HG02571 (cell line): ENCODE data around the gene SCMH1.

Experiments used
- ATAC-seq: cut with Tn5 transposase; IDR thresholded peaks from one replicate; pipeline ENCODE4 v1.9.1; 2021; ENCODE audit warnings: mild to moderate bottlenecking, moderate library complexity; ENCODE audit not compliant: unreplicated experiment

SCMH1 gene

DNA sequence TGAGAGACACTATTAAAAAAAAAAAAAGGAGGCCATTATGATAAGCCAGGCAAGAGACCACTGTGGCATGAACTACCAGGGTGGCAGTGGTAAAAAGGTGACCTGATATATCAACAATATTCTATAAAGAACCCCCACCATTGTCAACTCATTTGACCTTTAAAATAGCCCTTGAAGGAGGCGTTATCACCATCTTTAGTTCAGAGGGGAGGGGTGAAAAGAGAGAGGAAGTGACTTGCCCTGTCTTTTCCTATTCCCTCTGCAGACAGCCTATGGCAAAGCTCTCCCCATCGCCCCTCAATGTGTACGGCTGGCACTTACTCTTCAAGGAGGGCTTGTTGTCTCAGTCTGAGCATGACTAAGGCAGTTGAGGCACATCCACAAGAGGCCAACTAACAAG lies 208.8 kb downstream of the SCMH1 start:
- no peak for ATAC-seq

DNA sequence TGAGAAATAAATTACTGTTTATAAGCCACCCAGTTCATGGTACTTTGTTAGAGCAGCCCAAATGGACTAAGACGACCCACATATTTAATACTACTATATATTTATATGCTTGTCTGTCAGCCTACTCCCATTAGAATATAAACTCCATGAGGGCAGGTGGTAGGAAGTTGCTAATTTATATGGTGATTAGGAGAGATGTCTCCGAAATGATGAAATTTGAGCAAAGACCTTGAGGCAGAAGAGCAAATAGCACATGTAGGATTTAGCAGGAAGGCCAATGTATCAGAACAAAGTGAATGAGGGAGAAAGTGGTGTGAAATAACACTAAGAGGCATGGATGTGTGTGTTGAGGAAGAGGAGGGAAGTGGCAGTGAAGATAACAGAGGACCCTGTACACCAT lies 210.0 kb downstream of the SCMH1 start:
- ATAC-seq: no peak

- ATAC-seq: no peak
Observed at GRCh38 chr1:41030872-41031616, 211.1 kb downstream of the SCMH1 start.

DNA sequence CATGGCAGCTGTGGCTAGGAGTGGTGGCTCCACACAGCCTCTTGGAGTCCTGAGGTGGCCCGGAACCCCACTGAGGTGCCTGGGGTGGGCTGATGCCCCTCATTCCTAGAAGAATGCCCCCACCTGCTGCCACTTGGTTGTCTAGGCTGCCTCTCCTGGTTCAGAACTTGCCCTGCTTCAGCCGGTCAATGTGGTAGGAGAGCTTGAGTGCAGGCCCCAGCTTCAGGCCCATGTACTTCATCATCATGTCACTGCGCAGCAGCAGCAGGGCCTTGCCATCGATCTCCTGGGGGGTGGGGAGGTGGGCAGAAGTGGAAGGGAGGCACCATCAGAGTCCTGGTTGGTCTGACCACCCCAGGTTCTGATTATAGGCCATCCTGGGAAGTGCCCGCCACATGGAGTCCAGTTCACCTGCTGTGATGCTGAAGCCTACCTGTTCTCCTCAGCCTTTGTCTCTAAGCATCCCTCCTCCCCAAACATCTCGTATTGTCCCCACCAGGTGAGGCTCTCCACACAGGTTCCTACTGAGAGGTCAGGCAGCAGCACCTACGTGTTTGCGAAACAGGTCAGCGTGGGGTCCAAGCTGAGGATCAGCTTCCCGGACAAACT lies 214.0 kb downstream of the SCMH1 start:
- no peak for ATAC-seq

DNA sequence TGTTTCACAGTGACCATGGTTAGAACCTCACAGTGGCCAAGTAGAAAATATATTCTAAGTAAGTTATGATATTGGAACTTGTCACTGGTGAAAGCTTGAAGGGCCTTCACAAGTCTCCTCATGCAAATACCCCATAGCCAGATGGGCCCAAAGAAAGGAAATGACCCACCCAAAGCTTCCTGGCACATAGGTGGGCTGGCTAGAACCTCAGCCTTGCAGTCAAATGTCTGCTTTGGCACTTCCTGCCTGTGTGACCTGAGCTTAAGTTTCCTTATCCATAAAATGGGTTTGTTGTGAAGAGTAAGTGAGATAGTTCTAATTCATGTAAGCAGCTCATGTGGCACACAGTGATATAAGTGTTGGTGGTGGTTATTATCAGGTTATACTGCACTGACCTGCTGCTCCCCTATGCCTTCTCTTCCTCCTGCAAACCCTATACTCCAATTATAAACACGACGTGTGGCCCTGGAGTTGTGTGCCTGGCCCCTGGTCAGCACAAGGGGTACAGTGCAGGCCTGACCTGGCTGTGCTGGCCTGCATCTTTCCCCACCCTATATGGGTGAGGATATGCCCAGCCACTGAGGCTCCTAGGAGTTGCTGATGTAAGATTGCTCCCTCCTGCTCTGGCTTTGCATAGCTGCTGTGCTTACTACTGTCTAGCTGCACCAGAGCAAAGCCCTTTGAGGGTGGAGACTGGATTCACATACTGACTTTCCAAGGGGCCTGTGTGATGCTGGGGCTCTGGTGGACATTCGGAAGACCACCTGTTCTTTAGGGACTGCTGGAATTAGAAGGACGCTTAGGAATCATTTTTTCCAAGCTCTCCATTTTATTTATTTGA lies 215.9 kb downstream of the SCMH1 start:
- no peak for ATAC-seq

- no peak for ATAC-seq
Observed at GRCh38 chr1:41024953-41025352, 217.2 kb downstream of the SCMH1 start.

- ATAC-seq: no peak
Observed at GRCh38 chr1:41023279-41023990, 218.7 kb downstream of the SCMH1 start.

DNA sequence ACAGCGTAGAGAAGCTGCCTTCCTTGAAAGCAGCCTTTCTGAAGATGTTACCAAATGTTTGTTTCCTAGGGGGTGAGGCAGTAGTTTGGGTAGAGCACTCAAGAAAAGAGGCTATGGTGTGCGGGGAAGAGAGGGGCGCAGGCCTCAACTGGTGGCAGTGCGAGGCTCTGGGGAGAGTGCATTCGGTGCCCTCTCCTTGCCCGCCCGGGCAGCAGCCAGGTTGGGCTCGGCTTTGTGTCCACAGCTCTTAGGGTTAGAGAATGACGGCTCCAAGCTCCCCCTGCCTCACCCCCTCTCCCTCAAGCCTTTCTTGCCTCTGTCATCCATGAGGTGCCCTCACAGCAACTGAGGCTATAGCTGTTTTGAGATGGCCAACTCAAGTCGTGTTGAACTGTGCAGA lies 219.7 kb downstream of the SCMH1 start:
- no peak for ATAC-seq

- ATAC-seq: no peak
Observed at GRCh38 chr1:41021526-41022308, 220.4 kb downstream of the SCMH1 start, which contains the start of gene SLFNL1. Gene SLFNL1, minus strand, starts transcription at chr1:41021725. Its CDS starts 1,065 bp downstream, at chr1:41020660.

DNA sequence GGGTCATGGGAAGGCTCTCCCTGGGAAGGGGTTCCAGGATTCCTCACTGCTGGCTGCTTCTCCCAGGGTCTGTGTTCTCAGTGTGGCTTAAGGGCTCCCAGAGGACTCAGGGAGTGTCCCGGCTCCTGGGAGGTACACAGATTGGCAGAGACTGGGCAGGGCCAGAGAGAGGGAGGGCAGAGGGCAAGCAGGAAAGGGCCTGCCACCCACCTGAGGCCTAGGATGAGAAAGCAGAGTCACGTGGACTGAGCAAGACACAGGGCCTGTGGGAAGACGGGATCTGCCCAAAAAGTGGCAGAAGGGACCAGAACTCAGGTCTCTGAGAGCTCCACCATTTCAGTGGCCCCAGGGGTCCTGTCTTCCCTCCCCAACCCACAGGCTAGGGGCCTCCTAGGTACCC lies 221.5 kb downstream of the SCMH1 start:
- no peak for ATAC-seq

- ATAC-seq: no peak
Observed at GRCh38 chr1:41020109-41020576, 222.0 kb downstream of the SCMH1 start.

GRCh38 chr1:41019353-41019745 lies 222.8 kb downstream of the SCMH1 start:
- no peak for ATAC-seq

- no peak for ATAC-seq
Observed at GRCh38 chr1:41018018-41018410, 224.1 kb downstream of the SCMH1 start.

GRCh38 chr1:41017141-41018017 lies 224.7 kb downstream of the SCMH1 start:
- no peak for ATAC-seq

- no peak for ATAC-seq
Observed at GRCh38 chr1:41015897-41016470, 226.1 kb downstream of the SCMH1 start.

DNA sequence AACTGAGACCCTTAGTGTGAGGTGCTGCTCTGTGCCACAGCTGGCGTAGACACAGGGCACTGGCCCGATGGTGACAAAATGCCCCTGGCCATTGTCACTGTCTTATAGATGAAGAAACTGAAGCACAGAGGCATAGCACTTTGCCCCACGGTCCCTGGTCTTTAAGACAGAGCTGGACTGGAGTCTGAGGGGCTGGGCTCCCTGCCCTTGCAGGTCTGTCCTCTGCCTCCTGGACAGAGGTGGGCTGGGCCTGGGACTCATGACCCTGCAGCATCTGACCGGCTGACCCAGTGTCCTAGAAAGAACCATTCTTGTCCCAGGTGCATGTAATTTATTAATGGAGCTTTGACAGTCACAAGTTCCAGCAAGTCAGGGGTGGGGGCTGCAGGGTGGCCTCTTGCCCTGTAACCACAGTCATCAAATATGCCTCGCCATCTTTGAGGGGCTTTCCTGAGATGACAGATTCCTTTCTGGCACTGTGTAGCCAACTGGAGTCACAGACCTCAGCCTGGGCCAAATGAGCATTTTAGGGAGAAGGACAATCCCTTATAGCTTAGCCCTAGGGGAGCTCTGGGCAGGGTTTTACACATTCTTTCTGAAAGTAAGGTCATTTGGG lies 226.7 kb downstream of the SCMH1 start:
- ATAC-seq: no peak

- no peak for ATAC-seq
Observed at GRCh38 chr1:41014871-41015270, 227.2 kb downstream of the SCMH1 start.

DNA sequence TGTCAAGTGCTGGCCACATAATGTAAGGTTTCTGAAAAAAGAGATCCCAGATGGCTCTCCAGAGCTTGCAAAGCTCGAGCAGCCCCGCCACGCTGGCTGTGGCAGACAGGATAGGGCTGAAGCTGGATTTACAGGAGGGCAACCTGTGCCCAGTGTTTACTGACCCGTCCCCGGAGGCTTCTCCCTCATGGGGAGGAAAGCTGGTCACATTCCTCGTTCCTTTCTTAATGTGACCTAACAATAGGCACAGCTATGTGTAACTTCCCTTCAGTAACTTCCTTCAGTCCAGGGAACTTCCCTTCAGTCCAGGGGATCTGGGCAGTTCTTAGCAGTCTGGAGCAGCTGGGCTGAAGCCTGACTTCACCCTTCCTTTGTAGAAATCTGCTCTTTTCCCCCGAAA lies 228.3 kb downstream of the SCMH1 start:
- ATAC-seq: no peak
